Neural crest cell (in vitro differentiated cells): Measurements from ENCODE around the gene POU2AF3. TPM values are rescaled to one million over a fixed set of nuclear protein-coding genes. Genes with fewer than 3 reads are reported as not detected.

Experiments used
- DNase-seq: peaks from one replicate; pipeline ENCODE4 v3.0.0; 2021; ENCODE audit warnings: low read depth, mixed read lengths, low spot score
- H3K27ac Mint-ChIP-seq: one replicate; pipeline ENCODE4 v1.8.0; 2021; ENCODE audit warnings: mild to moderate bottlenecking, mixed read lengths; ENCODE audit not compliant: unreplicated experiment
- H3K27me3 Mint-ChIP-seq: 2 replicates; pipeline ENCODE4 v1.8.0; 2021; ENCODE audit warnings: low read depth, mild to moderate bottlenecking, mixed read lengths
- H3K36me3 Mint-ChIP-seq: 2 replicates; pipeline ENCODE4 v1.8.0; 2021; ENCODE audit warnings: low read depth, mild to moderate bottlenecking, mixed read lengths
- H3K4me1 Mint-ChIP-seq: 2 replicates; pipeline ENCODE4 v1.8.0; 2021; ENCODE audit warnings: mixed read lengths
- H3K4me3 Mint-ChIP-seq: one replicate; pipeline ENCODE4 v1.8.0; 2021; ENCODE audit warnings: mild to moderate bottlenecking, mixed read lengths
- H3K9me3 Mint-ChIP-seq: 2 replicates; pipeline ENCODE4 v1.8.0; 2021; ENCODE audit warnings: mixed read lengths
- CTCF ChIP-seq: fragments of 200-600 bp; sonication (generic); conservative IDR thresholded peaks from 2 replicates; pipeline ENCODE4 v1.5.0; 2021; ENCODE audit warnings: antibody characterized with exemption, mild to moderate bottlenecking
- total RNA-seq: library from RNA; stranded (reverse); gene quantifications from 2 replicates; pipeline ENCODE4 v1.2.1, GENCODE V29; 2021

Gene POU2AF3
- total RNA-seq, 1 donor from 2014 or later: 0.61 TPM

- Mint-ChIP-seq H3K27me3 (no peaks in the 10 kb centered on the region), H3K27ac (no peak overlapping the region)
- no peak for DNase-seq
These were observed 26.9 kb downstream of the POU2AF3 start for GRCh38 chr11:111325259-111325658.

GRCh38 chr11:111326824-111327223, 28.5 kb downstream of the POU2AF3 start:
- DNase-seq: no peak
- no peaks in the 10 kb centered on the region for H3K36me3 Mint-ChIP-seq
- no peaks in the 10 kb centered on the region for H3K27me3 Mint-ChIP-seq
- no peak overlapping the region for H3K27ac Mint-ChIP-seq
- H3K4me3 Mint-ChIP-seq: no peak overlapping the region
- TF ChIP-seq CTCF: no peak
- no peaks in the 10 kb centered on the region for H3K9me3 Mint-ChIP-seq
- H3K4me1 Mint-ChIP-seq: no peaks in the 10 kb centered on the region

More at GRCh38 chr11:111325259-111325658, 26.9 kb downstream of the POU2AF3 start:
- TF ChIP-seq CTCF: no peak
- H3K36me3 Mint-ChIP-seq: no peaks in the 10 kb centered on the region
- no peaks in the 10 kb centered on the region for H3K9me3 Mint-ChIP-seq
- no peak overlapping the region for H3K4me3 Mint-ChIP-seq
- H3K4me1 Mint-ChIP-seq: no peaks in the 10 kb centered on the region

GRCh38 chr11:111327908-111328624, 29.7 kb downstream of the POU2AF3 start:
- Mint-ChIP-seq H3K36me3 (no peaks in the 10 kb centered on the region), H3K4me1 (no peaks in the 10 kb centered on the region), H3K4me3 (no peak overlapping the region), H3K27ac (no peak overlapping the region), H3K27me3 (no peaks in the 10 kb centered on the region), H3K9me3 (no peaks in the 10 kb centered on the region)
- no peak for TF ChIP-seq CTCF
- DNase-seq: no peak

- no peaks in the 10 kb centered on the region for H3K4me1 Mint-ChIP-seq
These were observed 31.2 kb downstream of the POU2AF3 start for GRCh38 chr11:111329306-111330204.

More at GRCh38 chr11:111329306-111330204, 31.2 kb downstream of the POU2AF3 start:
- no peak for DNase-seq
- no peak for TF ChIP-seq CTCF
- H3K36me3 Mint-ChIP-seq: no peaks in the 10 kb centered on the region
- no peak overlapping the region for H3K27ac Mint-ChIP-seq
- no peaks in the 10 kb centered on the region for H3K9me3 Mint-ChIP-seq
- H3K27me3 Mint-ChIP-seq: no peaks in the 10 kb centered on the region
- no peak overlapping the region for H3K4me3 Mint-ChIP-seq
